Sigmoid colon (tissue), 7 donors: ENCODE data around the gene KCNQ5. TPM values are rescaled to one million over a fixed set of nuclear protein-coding genes. Genes with fewer than 3 reads are reported as not detected.

Experiments
- DNase-seq: peaks from one replicate; pipeline ENCODE4 v3.0.0-alpha.2; 2019
- H3K27ac ChIP-seq, 4 donors: fragments of 200-600 bp; sonication (generic); one replicate each; pipeline ENCODE4 v1.5.1; 2016 to 2019; ENCODE audit warnings: mild to moderate bottlenecking in 1 of 4
- H3K27me3 ChIP-seq, 3 donors: fragments of 200-600 bp; sonication (generic); one replicate each; pipeline ENCODE4 v1.5.1; 2019; ENCODE audit warnings: mild to moderate bottlenecking in 1 of 3
- H3K36me3 ChIP-seq, 4 donors: fragments of 200-600 bp; sonication (generic); one replicate each; pipeline ENCODE4 v1.5.1; 2016 to 2019
- H3K4me1 ChIP-seq, 4 donors: fragments of 200-600 bp; sonication (generic); one replicate each; pipeline ENCODE4 v1.5.1; 2017 to 2019
- H3K4me3 ChIP-seq, 4 donors: fragments of 200-600 bp; sonication (generic); one replicate each; pipeline ENCODE4 v1.5.1; 2017 to 2019; ENCODE audit warnings: mild to moderate bottlenecking in 2 of 4, moderate library complexity in 1 of 4
- H3K9me3 ChIP-seq, 4 donors: fragments of 200-600 bp in 3 of 4; sonication (generic) in 3 of 4; one replicate each; pipeline versions ENCODE4 v1.5.1 to v1.6.1; 2013 to 2019
- CTCF ChIP-seq, 4 experiments: fragments of 450-650 bp in 3 of 4; fragments of 200-600 bp in 1 of 4; IDR thresholded peaks; one replicate each; pipeline ENCODE4 v1.5.1; 2016 to 2019; ENCODE audit warnings: antibody characterized with exemption in 4 of 4, mild to moderate bottlenecking in 3 of 4, moderate library complexity in 2 of 4
- EP300 ChIP-seq, 4 donors: sonication (generic); formaldehyde crosslinking; IDR thresholded peaks; one replicate each; pipeline ENCODE4 v1.6.1; 2017; ENCODE audit warnings: antibody characterized with exemption in 4 of 4
- POLR2A ChIP-seq, 2 donors: fragments of 450-650 bp; IDR thresholded peaks; one replicate each; pipeline ENCODE4 v1.6.1; 2016; ENCODE audit warnings: antibody characterized with exemption in 2 of 2, mild to moderate bottlenecking in 2 of 2, moderate library complexity in 2 of 2
- POLR2AphosphoS5 ChIP-seq, 4 donors: sonication (generic); formaldehyde crosslinking; IDR thresholded peaks; one replicate each; pipeline ENCODE4 v1.6.1; 2017; ENCODE audit warnings: antibody characterized with exemption in 4 of 4
- WGBS, 2 donors: extraction: QIAGEN DNeasy Blood & Tissue Kit; methylation state at CpG; one replicate each; pipeline ENCODE4 v1.1.7; 2013; 5-methylcytosine and 5-hydroxymethylcytosine counted together
- intact Hi-C: fragments of 100-400 bp; cut with DNase I; formaldehyde crosslinking; loops from one replicate; pipeline ENCODE4 v1.15.1; 2023
- polyA plus RNA-seq, 3 donors: library from polyadenylated mRNA; stranded (reverse); fragments of 200-250 nt; gene quantifications; one replicate each; pipeline ENCODE4 v1.2.3, GENCODE V29; 2013
- total RNA-seq, 4 donors: library from RNA; depleted of rRNA; stranded (reverse); fragments of >200 nt; gene quantifications; one replicate each; pipeline ENCODE4 v1.1.0, GENCODE V29; 2016
- donor health status: healthy with polysubstance abuse.
- donor health status: Bipolar disorder and iron deficiency.
- donor health status: healthy.

The KCNQ5 gene
- total and polyA plus RNA-seq, 7 donors: 0.49 to 2.1 (median 1.1) TPM; not detected in 2

- DNase-seq: no peak
- Histone ChIP-seq H3K4me1 (peaks cover 0 to 27% (median 14%) of the 10 kb centered on the region in 4 donors), H3K27ac (peak overlapping the region in 2 of 4 donors; percentile 32 to 37), H3K27me3 (no peaks in the 10 kb centered on the region), H3K9me3 (no peaks in the 10 kb centered on the region), H3K36me3 (no peaks in the 10 kb centered on the region), H3K4me3 (no peak overlapping the region)
- TF ChIP-seq CTCF (IDR thresholded peaks at IDR 0.05) (no peak), POLR2A (IDR thresholded peaks at IDR 0.05) (no peak), POLR2AphosphoS5 (IDR thresholded peaks at IDR 0.05) (no peak), EP300 (IDR thresholded peaks at IDR 0.05) (no peak)
- WGBS, 2 donors: 34 to 46% methylated on average over 2 of the region's 2 CpGs
- intact Hi-C loops: no loop called here
Measured at GRCh38 chr6:72861935-72862432, 240.1 kb downstream of the KCNQ5 start.

- Histone ChIP-seq H3K4me1 (peaks cover 0 to 27% (median 14%) of the 10 kb centered on the region in 4 donors), H3K27me3 (no peaks in the 10 kb centered on the region), H3K4me3 (no peak overlapping the region), H3K27ac (no peak overlapping the region), H3K9me3 (no peaks in the 10 kb centered on the region), H3K36me3 (no peaks in the 10 kb centered on the region)
- WGBS, 2 donors: 6 to 42% methylated on average over 1 of the region's 1 CpG
- intact Hi-C loops: no loop called here
- no peak for DNase-seq
- TF ChIP-seq POLR2A (IDR thresholded peaks at IDR 0.05): no peak
- no peak for TF ChIP-seq CTCF (IDR thresholded peaks at IDR 0.05)
- TF ChIP-seq EP300 (IDR thresholded peaks at IDR 0.05): no peak
- TF ChIP-seq POLR2AphosphoS5 (IDR thresholded peaks at IDR 0.05): no peak
Measured at GRCh38 chr6:72863131-72863530, 241.3 kb downstream of the KCNQ5 start.

- Histone ChIP-seq H3K4me1 (peaks cover 0 to 27% (median 14%) of the 10 kb centered on the region in 4 donors), H3K27ac (no peak overlapping the region), H3K4me3 (no peak overlapping the region), H3K9me3 (no peaks in the 10 kb centered on the region), H3K36me3 (no peaks in the 10 kb centered on the region), H3K27me3 (no peaks in the 10 kb centered on the region)
- DNase-seq: no peak
- 40 to 67% methylated on average over 1 of the region's 1 CpG for WGBS, 2 donors
- TF ChIP-seq CTCF (IDR thresholded peaks at IDR 0.05) (no peak), POLR2A (IDR thresholded peaks at IDR 0.05) (no peak), POLR2AphosphoS5 (IDR thresholded peaks at IDR 0.05) (no peak), EP300 (IDR thresholded peaks at IDR 0.05) (no peak)
- intact Hi-C loops: no loop called here
Measured at GRCh38 chr6:72864236-72864635, 242.4 kb downstream of the KCNQ5 start.

GRCh38 chr6:72864799-72865198 is 242.9 kb downstream of the KCNQ5 start:
- TF ChIP-seq EP300 (IDR thresholded peaks at IDR 0.05) (no peak), CTCF (IDR thresholded peaks at IDR 0.05) (no peak), POLR2A (IDR thresholded peaks at IDR 0.05) (no peak), POLR2AphosphoS5 (IDR thresholded peaks at IDR 0.05) (no peak)
- Histone ChIP-seq H3K36me3 (no peaks in the 10 kb centered on the region), H3K4me3 (no peak overlapping the region), H3K27ac (no peak overlapping the region), H3K4me1 (peaks cover 0 to 27% (median 14%) of the 10 kb centered on the region in 4 donors), H3K9me3 (no peaks in the 10 kb centered on the region), H3K27me3 (no peaks in the 10 kb centered on the region)
- no peak for DNase-seq
- intact Hi-C loops: no loop called here

GRCh38 chr6:72865467-72865866 is 243.6 kb downstream of the KCNQ5 start:
- no peaks in the 10 kb centered on the region for H3K9me3 ChIP-seq
- no peaks in the 10 kb centered on the region for H3K27me3 ChIP-seq
- DNase-seq: no peak
- H3K4me1 ChIP-seq: peaks cover 0 to 27% (median 14%) of the 10 kb centered on the region in 4 donors
- H3K4me3 ChIP-seq: no peak overlapping the region
- H3K27ac ChIP-seq: no peak overlapping the region
- no peaks in the 10 kb centered on the region for H3K36me3 ChIP-seq
- TF ChIP-seq POLR2AphosphoS5 (IDR thresholded peaks at IDR 0.05) (no peak), EP300 (IDR thresholded peaks at IDR 0.05) (no peak), CTCF (IDR thresholded peaks at IDR 0.05) (no peak), POLR2A (IDR thresholded peaks at IDR 0.05) (no peak)
- intact Hi-C loops: no loop called here
- WGBS, 2 donors: 79 to 86% methylated on average over 2 of the region's 2 CpGs
